ENCODE results near the gene CREB3L2. TPM values are rescaled to one million over a fixed set of nuclear protein-coding genes. Genes with fewer than 3 reads are reported as not detected.

The CREB3L2 gene
- polyA plus RNA-seq, 3 donors, result 6.9 to 12.9 (median 11.9) TPM

DNA sequence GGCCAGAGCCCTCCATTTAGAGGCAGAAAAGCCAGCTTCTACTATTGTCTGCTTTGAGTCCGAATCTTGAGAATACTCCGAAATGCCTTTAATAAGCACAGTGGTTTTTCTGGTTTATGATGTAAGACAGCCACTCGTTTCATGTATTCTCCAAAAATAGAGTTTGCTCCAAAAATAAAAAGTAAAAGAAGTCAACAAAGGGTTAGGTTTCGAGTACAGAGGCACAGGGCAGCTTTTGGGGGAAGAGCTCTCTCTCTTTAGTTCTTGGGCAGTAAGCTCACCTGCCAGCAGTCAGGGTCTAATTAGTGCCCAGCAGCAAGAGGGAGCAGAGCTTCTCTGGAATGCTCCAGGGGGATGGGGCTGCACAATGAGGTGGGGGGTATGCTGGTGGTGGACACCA is 20.2 kb downstream of the CREB3L2 start:
- Histone ChIP-seq H3K27me3 (ENCODE audit: control insufficient read depth in 2 of 2, insufficient read depth in 2 of 2, low read length in 2 of 2) (no peaks in the 10 kb centered on the region), H3K4me1 (ENCODE audit: control insufficient read depth in 1 of 2, insufficient read depth in 2 of 2, low read length in 2 of 2) (peaks cover 9 to 10% of the 10 kb centered on the region in 2 donors), H4K20me1 (ENCODE audit: insufficient read depth, low read length) (peaks cover 20% of the 10 kb centered on the region), H3K9me3 (replicated peaks in 1 of 2; ENCODE audit: control insufficient read depth in 1 of 2, insufficient read depth in 1 of 2, low read length in 2 of 2) (peaks cover 18 to 23% of the 10 kb centered on the region in 2 donors), H3K36me3 (replicated peaks in 1 of 2; ENCODE audit: control insufficient read depth in 1 of 2, insufficient read depth in 2 of 2, low read length in 2 of 2) (peaks cover 0 to 26% of the 10 kb centered on the region in 2 donors), H3K27ac (ENCODE audit: low read depth in 1 of 2, low read length in 2 of 2) (peak overlapping the region in 1 of 2 donors; percentile 39), H3K4me3 (replicated peaks in 1 of 3; ENCODE audit: low read depth in 2 of 3, low read length in 3 of 3) (no peak overlapping the region), H3K9ac (ENCODE audit: insufficient read depth, low read length, poor library complexity, severe bottlenecking) (no peak overlapping the region), H2AFZ (ENCODE audit: insufficient read depth, low read depth, low read length, poor library complexity, severe bottlenecking) (no peak overlapping the region), H3K4me2 (replicated peaks; ENCODE audit: extremely low read depth, low read length, poor library complexity, severe bottlenecking) (no peak overlapping the region), H3K79me2 (ENCODE audit: insufficient read depth, low read length) (peaks cover 78% of the 10 kb centered on the region)
- Mint-ChIP-seq H3K4me1 (peaks cover 36% of the 10 kb centered on the region), H3K36me3 (peaks cover 35 to 42% of the 10 kb centered on the region in 2 donors), H3K4me3 (no peak overlapping the region), H3K27ac (peak overlapping the region in 4 of 7 donors; percentile 24 to 63 (median 41)), H3K9me3 (peaks cover 14 to 25% (median 17%) of the 10 kb centered on the region in 7 donors), H3K27me3 (ENCODE audit: low read depth in 3 of 3) (peaks cover 0 to 3% (median 0%) of the 10 kb centered on the region in 3 donors)
- TF ChIP-seq, protein P1, sequence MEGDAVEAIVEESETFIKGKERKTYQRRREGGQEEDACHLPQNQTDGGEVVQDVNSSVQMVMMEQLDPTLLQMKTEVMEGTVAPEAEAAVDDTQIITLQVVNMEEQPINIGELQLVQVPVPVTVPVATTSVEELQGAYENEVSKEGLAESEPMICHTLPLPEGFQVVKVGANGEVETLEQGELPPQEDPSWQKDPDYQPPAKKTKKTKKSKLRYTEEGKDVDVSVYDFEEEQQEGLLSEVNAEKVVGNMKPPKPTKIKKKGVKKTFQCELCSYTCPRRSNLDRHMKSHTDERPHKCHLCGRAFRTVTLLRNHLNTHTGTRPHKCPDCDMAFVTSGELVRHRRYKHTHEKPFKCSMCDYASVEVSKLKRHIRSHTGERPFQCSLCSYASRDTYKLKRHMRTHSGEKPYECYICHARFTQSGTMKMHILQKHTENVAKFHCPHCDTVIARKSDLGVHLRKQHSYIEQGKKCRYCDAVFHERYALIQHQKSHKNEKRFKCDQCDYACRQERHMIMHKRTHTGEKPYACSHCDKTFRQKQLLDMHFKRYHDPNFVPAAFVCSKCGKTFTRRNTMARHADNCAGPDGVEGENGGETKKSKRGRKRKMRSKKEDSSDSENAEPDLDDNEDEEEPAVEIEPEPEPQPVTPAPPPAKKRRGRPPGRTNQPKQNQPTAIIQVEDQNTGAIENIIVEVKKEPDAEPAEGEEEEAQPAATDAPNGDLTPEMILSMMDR (IDR thresholded peaks at IDR 0.05), result no peak
- intact Hi-C loops (cut with micrococcal nuclease), result no loop called here
- no peak for DNase-seq
- 0% methylated on average over 2 of the region's 4 CpGs for WGBS (ENCODE audit: insufficient coverage)

DNA sequence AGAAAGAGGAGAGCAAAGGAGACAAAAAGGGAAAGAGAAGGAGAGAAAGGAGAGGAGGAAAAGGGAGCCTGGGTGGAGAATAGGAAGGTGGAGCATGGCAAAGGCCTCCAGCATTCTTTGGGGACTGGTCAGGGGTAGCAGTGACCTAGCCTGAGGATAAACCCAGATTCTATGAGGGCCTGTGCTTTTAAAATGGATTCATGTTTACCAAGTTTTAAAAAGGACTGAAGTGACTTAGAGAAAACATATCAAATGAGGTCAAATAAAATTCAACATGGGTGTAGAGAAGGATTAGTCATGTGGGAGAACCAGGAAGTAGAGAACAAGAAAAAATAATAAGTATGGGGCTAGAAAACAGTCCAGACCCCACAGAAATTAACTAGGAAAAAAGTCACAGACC is 20.7 kb downstream of the CREB3L2 start:
- intact Hi-C loops (cut with micrococcal nuclease), result no loop called here
- H3K27ac Mint-ChIP-seq, result peak overlapping the region in 1 of 7 donors; percentile 63
- no peak overlapping the region for H3K4me2 ChIP-seq (replicated peaks; ENCODE audit: extremely low read depth, low read length, poor library complexity, severe bottlenecking)

More for the DNA sequence above, 20.7 kb downstream of the CREB3L2 start:
- Histone ChIP-seq H3K79me2 (ENCODE audit: insufficient read depth, low read length) (peaks cover 80% of the 10 kb centered on the region), H3K9ac (ENCODE audit: insufficient read depth, low read length, poor library complexity, severe bottlenecking) (no peak overlapping the region), H3K36me3 (replicated peaks in 1 of 2; ENCODE audit: control insufficient read depth in 1 of 2, insufficient read depth in 2 of 2, low read length in 2 of 2) (peaks cover 0 to 26% of the 10 kb centered on the region in 2 donors), H3K27me3 (ENCODE audit: control insufficient read depth in 2 of 2, insufficient read depth in 2 of 2, low read length in 2 of 2) (no peaks in the 10 kb centered on the region), H3K4me3 (replicated peaks in 1 of 3; ENCODE audit: low read depth in 2 of 3, low read length in 3 of 3) (no peak overlapping the region), H3K27ac (ENCODE audit: low read depth in 1 of 2, low read length in 2 of 2) (peak overlapping the region in 1 of 2 donors; percentile 39), H3K9me3 (replicated peaks in 1 of 2; ENCODE audit: control insufficient read depth in 1 of 2, insufficient read depth in 1 of 2, low read length in 2 of 2) (peaks cover 18 to 23% of the 10 kb centered on the region in 2 donors), H2AFZ (ENCODE audit: insufficient read depth, low read depth, low read length, poor library complexity, severe bottlenecking) (no peak overlapping the region), H3K4me1 (ENCODE audit: control insufficient read depth in 1 of 2, insufficient read depth in 2 of 2, low read length in 2 of 2) (peaks cover 9 to 10% of the 10 kb centered on the region in 2 donors), H4K20me1 (ENCODE audit: insufficient read depth, low read length) (peaks cover 17% of the 10 kb centered on the region)
- TF ChIP-seq, protein P1 (IDR thresholded peaks at IDR 0.05), result no peak
- Mint-ChIP-seq H3K27me3 (ENCODE audit: low read depth in 3 of 3) (peaks cover 0 to 3% (median 0%) of the 10 kb centered on the region in 3 donors), H3K36me3 (peaks cover 34 to 40% of the 10 kb centered on the region in 2 donors), H3K4me1 (peaks cover 31% of the 10 kb centered on the region), H3K9me3 (peaks cover 14 to 25% (median 17%) of the 10 kb centered on the region in 7 donors), H3K4me3 (no peak overlapping the region)
- no peak for DNase-seq

All from CD14-positive monocyte (primary cell).